ENCODE data around the gene KCTD2. TPM values are rescaled to one million over a fixed set of nuclear protein-coding genes. Genes with fewer than 3 reads are reported as not detected.

The KCTD2 gene
- total and polyA plus RNA-seq, 2 of the 13 experiments (the other 11 are each of a cell fraction or from before 2014, with no cell fraction given): 28.3 to 32.6 TPM

DNA sequence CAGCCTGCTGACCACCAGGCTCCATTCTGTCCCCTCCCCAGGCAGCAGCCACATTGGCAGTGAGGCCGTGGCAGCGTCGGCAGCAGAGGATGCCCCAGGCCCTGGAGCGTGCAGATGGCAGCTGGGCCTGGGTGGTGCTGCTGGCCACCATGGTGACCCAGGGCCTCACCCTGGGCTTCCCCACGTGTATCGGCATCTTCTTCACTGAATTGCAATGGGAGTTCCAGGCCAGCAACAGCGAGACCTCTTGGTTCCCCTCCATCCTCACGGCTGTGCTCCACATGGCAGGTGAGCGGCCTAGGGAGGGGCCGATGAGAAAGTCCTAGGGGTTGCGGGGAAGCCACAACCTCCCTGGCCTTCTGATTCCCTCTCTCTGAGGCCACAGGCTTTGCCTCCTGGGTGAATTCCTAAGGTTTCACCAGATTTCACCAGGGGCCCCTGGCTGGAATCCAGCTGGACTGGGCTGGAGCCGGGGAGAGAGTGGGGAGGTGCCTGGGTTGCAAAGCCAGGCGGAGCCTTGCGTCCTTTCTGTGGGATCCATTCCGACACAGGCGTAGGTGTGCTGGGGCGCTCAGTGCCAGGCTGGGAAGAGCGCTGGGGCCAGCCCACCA, 46.6 kb downstream of the KCTD2 start (continued):
- TF ChIP-seq, protein P1, sequence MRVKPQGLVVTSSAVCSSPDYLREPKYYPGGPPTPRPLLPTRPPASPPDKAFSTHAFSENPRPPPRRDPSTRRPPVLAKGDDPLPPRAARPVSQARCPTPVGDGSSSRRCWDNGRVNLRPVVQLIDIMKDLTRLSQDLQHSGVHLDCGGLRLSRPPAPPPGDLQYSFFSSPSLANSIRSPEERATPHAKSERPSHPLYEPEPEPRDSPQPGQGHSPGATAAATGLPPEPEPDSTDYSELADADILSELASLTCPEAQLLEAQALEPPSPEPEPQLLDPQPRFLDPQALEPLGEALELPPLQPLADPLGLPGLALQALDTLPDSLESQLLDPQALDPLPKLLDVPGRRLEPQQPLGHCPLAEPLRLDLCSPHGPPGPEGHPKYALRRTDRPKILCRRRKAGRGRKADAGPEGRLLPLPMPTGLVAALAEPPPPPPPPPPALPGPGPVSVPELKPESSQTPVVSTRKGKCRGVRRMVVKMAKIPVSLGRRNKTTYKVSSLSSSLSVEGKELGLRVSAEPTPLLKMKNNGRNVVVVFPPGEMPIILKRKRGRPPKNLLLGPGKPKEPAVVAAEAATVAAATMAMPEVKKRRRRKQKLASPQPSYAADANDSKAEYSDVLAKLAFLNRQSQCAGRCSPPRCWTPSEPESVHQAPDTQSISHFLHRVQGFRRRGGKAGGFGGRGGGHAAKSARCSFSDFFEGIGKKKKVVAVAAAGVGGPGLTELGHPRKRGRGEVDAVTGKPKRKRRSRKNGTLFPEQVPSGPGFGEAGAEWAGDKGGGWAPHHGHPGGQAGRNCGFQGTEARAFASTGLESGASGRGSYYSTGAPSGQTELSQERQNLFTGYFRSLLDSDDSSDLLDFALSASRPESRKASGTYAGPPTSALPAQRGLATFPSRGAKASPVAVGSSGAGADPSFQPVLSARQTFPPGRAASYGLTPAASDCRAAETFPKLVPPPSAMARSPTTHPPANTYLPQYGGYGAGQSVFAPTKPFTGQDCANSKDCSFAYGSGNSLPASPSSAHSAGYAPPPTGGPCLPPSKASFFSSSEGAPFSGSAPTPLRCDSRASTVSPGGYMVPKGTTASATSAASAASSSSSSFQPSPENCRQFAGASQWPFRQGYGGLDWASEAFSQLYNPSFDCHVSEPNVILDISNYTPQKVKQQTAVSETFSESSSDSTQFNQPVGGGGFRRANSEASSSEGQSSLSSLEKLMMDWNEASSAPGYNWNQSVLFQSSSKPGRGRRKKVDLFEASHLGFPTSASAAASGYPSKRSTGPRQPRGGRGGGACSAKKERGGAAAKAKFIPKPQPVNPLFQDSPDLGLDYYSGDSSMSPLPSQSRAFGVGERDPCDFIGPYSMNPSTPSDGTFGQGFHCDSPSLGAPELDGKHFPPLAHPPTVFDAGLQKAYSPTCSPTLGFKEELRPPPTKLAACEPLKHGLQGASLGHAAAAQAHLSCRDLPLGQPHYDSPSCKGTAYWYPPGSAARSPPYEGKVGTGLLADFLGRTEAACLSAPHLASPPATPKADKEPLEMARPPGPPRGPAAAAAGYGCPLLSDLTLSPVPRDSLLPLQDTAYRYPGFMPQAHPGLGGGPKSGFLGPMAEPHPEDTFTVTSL (CRISPR knock-in tag; IDR thresholded peaks at IDR 0.05; ENCODE audit: borderline replicate concordance): no peak
- TF ChIP-seq ZNF619 (CRISPR knock-in tag; IDR thresholded peaks at IDR 0.05) (no peak), ZNF546 (CRISPR knock-in tag; conservative IDR thresholded peaks at IDR 0.05) (0 out of 2 replicates have a peak, but pooled peaks have one; percentile 52), SMAD9 (CRISPR knock-in tag; IDR thresholded peaks at IDR 0.05) (no peak), RBFOX2 (IDR thresholded peaks at IDR 0.05; ENCODE audit: low read depth, low read length) (0 out of 2 replicates have a peak, but pooled peaks have one; percentile 22), ZSCAN20 (CRISPR knock-in tag; IDR thresholded peaks at IDR 0.05; ENCODE audit: borderline replicate concordance) (no peak), ZNF451 (CRISPR knock-in tag; IDR thresholded peaks at IDR 0.05) (0 out of 2 replicates have a peak, but pooled peaks have one; percentile 43), IKZF1 (IDR thresholded peaks at IDR 0.05) (no peak), ZNF891 (CRISPR knock-in tag; IDR thresholded peaks at IDR 0.05) (peak; percentile 32; the same call in 1 of the 2 replicates), ASH2L (IDR thresholded peaks at IDR 0.05; ENCODE audit: insufficient read length, low read depth, low read length) (no peak), SIN3A (IDR thresholded peaks at IDR 0.05; ENCODE audit: borderline replicate concordance, low read depth, low read length) (0 out of 2 replicates have a peak, but pooled peaks have one; percentile 12), HOXA9 (CRISPR knock-in tag; IDR thresholded peaks at IDR 0.05; ENCODE audit: borderline replicate concordance) (no peak)
- TF ChIP-seq, protein P2, sequence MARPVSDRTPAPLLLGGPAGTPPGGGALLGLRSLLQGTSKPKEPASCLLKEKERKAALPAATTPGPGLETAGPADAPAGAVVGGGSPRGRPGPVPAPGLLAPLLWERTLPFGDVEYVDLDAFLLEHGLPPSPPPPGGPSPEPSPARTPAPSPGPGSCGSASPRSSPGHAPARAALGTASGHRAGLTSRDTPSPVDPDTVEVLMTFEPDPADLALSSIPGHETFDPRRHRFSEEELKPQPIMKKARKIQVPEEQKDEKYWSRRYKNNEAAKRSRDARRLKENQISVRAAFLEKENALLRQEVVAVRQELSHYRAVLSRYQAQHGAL (CRISPR knock-in tag; IDR thresholded peaks at IDR 0.05; ENCODE audit: not compliant biosample characterization): no peak
- TF ChIP-seq, protein P3, sequence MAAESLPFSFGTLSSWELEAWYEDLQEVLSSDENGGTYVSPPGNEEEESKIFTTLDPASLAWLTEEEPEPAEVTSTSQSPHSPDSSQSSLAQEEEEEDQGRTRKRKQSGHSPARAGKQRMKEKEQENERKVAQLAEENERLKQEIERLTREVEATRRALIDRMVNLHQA (CRISPR knock-in tag; IDR thresholded peaks at IDR 0.05): no peak
- TF ChIP-seq, protein P4, sequence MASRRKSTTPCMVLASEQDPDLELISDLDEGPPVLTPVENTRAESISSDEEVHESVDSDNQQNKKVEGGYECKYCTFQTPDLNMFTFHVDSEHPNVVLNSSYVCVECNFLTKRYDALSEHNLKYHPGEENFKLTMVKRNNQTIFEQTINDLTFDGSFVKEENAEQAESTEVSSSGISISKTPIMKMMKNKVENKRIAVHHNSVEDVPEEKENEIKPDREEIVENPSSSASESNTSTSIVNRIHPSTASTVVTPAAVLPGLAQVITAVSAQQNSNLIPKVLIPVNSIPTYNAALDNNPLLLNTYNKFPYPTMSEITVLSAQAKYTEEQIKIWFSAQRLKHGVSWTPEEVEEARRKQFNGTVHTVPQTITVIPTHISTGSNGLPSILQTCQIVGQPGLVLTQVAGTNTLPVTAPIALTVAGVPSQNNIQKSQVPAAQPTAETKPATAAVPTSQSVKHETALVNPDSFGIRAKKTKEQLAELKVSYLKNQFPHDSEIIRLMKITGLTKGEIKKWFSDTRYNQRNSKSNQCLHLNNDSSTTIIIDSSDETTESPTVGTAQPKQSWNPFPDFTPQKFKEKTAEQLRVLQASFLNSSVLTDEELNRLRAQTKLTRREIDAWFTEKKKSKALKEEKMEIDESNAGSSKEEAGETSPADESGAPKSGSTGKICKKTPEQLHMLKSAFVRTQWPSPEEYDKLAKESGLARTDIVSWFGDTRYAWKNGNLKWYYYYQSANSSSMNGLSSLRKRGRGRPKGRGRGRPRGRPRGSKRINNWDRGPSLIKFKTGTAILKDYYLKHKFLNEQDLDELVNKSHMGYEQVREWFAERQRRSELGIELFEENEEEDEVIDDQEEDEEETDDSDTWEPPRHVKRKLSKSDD (CRISPR knock-in tag; IDR thresholded peaks at IDR 0.05; ENCODE audit: low read depth): no peak
- TF ChIP-seq, protein P5, sequence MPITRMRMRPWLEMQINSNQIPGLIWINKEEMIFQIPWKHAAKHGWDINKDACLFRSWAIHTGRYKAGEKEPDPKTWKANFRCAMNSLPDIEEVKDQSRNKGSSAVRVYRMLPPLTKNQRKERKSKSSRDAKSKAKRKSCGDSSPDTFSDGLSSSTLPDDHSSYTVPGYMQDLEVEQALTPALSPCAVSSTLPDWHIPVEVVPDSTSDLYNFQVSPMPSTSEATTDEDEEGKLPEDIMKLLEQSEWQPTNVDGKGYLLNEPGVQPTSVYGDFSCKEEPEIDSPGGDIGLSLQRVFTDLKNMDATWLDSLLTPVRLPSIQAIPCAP (CRISPR knock-in tag; IDR thresholded peaks at IDR 0.05; ENCODE audit: low read depth): no peak
- TF ChIP-seq, protein P6, sequence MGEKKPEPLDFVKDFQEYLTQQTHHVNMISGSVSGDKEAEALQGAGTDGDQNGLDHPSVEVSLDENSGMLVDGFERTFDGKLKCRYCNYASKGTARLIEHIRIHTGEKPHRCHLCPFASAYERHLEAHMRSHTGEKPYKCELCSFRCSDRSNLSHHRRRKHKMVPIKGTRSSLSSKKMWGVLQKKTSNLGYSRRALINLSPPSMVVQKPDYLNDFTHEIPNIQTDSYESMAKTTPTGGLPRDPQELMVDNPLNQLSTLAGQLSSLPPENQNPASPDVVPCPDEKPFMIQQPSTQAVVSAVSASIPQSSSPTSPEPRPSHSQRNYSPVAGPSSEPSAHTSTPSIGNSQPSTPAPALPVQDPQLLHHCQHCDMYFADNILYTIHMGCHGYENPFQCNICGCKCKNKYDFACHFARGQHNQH (CRISPR knock-in tag; IDR thresholded peaks at IDR 0.05): no peak

All from HepG2 (cell line).